Measurements from ENCODE around the gene FGFRL1.

Gene FGFRL1

DNA sequence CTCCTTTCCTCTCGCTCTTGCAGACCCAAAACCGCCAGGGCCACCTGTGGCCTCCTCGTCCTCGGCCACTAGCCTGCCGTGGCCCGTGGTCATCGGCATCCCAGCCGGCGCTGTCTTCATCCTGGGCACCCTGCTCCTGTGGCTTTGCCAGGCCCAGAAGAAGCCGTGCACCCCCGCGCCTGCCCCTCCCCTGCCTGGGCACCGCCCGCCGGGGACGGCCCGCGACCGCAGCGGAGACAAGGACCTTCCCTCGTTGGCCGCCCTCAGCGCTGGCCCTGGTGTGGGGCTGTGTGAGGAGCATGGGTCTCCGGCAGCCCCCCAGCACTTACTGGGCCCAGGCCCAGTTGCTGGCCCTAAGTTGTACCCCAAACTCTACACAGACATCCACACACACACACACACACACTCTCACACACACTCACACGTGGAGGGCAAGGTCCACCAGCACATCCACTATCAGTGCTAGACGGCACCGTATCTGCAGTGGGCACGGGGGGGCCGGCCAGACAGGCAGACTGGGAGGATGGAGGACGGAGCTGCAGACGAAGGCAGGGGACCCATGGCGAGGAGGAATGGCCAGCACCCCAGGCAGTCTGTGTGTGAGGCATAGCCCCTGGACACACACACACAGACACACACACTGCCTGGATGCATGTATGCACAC lies 13.6 kb downstream of the FGFRL1 start:
- no peak for DNase-seq

DNA sequence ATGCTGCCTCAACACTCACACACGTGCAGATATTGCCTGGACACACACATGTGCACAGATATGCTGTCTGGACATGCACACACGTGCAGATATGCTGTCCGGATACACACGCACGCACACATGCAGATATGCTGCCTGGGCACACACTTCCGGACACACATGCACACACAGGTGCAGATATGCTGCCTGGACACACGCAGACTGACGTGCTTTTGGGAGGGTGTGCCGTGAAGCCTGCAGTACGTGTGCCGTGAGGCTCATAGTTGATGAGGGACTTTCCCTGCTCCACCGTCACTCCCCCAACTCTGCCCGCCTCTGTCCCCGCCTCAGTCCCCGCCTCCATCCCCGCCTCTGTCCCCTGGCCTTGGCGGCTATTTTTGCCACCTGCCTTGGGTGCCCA lies 14.7 kb downstream of the FGFRL1 start:
- DNase-seq, result no peak

DNA sequence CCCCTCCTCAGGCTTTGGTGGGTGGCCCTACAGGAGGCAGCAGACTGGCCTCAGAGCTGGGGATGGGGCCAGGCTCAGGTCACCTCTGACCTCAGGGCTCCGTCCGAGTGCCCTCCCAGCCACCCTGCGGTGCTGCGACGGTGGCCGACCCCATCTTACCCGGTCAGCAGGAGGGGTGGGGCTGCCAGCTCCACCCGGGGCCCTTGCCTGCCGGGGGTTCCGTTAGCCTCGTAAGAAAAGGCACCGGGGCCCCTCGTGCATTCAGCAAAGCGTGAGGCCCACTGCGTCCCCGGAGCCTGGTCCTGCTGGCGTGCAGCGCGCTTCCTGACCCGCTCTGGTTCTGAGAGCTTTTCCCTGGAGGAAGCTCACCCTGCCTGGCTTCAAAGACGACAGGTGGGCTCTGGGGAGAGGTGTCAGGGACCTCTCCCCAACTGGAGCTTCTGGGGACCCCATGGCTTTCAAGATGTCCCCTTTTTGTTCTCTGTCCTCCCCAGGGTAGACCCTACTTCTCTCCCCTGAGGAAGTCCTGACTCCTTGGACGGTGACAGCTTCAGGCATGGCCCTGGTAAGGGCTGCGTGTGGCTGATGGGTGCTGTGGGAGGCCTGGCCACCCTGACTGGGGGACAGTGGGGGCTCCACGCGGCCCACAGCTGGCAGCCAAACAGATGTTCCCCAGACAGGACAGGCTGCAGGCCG lies 15.9 kb downstream of the FGFRL1 start:
- DNase-seq, result no peak

DNA sequence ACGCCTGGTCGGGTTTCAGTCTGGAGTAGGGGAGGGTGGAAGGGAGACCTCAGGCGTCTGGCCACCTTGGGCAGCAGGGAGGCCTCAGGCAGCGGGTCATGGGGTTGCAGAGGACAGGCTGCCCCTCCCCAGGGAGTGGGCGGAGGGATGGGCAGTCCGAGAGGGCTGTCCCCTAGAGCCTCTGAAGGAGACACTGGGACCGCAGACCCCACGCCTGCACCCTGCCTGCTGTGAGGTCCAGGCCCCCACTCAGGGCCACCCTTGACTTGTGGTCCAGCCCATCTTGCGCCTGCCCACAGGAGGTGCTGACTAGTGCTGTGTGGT lies 16.5 kb downstream of the FGFRL1 start:
- no peak for DNase-seq

DNA sequence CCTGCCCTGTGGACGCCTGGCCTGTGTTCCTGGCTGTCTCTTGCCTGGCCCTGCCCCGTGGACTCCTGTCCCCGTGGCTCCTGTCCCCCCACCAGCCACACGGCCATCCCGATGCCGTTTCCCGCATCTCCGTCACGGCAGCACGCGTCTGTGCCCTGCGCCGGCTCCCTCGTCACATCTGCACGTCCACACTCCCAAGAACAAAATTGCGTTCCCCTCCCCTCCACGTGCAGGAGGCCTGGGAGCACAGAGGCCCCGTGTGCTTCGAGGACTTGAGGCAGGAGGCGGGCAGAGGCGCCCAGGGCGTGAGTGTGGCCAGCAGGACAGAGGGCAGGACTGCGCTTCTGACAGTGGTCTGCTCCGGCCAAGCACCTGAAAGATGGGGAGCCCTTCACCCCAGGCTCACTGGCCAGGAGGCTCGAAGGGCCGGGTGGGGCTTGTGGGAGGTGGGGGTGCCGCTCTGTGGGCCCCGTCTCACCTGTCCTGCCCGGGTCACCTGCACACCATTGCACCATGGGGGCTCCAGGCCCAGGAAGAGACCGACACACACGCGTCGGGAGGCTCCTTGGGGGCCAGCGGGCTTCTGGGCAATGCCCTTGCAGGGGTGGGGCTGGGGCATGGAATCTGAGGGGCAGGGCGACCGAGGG lies 17.3 kb downstream of the FGFRL1 start:
- DNase-seq, result no peak

DNA sequence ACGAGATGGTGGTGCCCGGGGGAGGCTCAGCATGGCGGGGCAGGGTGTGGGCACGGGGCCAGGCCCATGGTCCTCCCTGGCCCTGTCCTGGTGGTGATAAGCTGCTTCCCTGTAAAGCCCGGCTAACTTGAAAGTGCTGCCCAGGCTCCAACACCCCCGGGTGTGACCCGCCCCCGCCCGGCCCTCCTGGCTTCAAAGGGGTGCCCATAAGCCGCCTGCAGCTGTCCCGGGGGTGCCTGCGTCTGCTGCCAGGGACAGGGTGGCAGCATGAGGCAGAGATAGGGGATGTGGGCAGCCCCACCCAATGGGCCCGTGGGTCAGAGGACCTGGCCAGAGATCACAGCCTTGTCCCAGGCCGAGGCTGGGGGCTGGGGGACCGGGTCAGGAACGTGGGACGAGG lies 18.1 kb downstream of the FGFRL1 start:
- no peak for DNase-seq

DNA sequence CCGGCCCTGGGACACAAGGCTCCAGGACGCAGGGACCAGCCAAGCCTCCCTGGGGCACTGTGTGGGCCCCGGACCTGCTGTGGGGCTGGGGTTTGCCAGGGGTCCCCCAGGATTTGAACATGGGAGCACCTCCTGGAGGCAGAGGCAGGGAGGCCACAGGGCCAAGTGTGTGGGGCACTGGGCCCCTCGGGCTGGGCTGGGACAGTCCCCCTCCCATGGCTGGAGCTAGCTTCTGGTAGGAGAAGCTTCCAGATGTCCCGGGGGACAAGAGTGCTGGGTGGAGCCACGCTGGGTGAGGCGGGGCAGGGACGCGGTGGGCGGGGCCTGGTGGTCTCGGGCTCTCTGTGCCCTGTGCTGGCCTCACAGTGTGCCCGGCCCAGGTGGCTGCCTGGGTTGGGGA lies 18.6 kb downstream of the FGFRL1 start:
- DNase-seq, result no peak

DNA sequence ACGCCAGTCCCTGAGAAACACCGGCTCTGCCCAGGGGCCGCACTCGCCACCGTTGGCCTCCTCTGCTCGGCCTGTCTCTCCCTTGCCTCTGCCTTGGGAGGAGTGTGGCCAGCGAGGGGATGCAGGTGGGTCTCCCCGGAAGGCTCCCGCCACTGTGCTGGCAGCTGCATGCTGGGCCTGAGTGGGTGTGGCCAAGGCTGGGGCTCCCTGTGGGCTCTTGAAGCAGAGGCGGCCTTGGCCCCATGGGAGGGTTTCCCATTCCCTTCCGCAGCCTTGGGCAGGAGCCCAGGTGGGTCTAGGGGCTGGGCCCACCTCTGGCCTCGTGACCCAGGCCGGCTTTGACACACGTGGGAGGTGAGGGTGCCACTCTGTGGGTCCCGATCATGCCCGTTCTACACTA lies 19.1 kb downstream of the FGFRL1 start:
- no peak for DNase-seq

DNA sequence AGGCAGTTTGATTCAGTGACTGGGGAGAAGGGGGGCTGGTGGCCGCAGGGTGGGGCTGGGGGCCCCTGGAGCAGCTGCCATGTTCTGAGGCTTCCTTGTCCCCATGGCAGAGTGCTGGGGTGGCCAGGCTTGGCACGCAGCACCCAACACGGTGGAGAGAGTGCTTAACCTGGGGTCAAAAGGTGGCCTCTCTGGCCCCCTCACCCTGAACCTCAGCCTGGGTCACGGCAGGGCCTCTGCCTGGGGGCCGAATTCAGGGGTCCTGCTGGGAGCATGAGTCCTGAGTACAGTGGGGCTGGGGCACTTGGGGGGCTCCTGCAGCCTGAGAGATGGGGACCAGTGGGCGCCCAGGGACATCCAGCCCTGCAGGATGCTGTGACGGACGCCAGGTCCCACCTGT lies 19.9 kb downstream of the FGFRL1 start:
- no peak for DNase-seq

DNA sequence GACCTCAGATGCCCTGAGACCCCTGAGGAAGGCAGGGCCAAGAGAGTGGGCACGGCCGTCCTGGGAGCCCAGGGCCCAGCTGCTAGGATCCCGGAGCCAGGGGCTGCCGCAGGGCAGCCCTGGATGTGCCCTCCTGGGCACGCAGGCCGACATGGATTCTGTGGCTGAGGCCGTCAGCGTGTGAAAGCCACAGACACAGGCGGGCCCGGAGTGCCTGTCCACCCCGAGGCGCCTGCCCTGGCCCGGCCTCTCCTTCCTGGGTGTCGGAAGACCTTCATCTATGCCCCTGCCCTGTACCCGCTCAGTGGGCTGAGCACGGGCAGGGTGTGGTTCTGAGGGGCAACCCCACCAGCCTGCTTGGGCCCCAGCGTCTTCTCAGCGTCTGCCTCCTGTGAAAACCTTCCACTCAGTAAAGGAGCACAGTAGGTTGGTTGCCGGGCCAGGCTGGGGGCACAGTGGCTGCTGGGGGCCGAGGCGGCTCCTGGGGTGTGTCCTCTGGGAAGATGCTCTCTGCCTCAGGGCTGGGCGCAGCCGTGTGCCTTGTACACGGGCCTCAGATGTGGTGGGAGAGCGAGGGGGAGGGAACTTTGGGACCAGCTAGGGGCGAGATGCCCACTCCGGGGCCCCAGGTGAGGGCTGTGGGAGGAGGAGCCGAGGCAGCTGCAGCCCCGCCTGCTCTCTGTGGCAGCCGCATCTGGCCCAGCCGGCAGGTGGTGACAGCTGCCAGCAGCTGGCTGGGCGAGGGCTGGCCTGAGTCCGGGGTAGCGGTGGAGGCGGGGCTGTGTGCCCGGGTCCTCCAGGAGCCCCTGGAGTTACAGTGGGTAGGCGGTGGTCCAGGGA lies 20.8 kb downstream of the FGFRL1 start:
- DNase-seq, result no peak

DNA sequence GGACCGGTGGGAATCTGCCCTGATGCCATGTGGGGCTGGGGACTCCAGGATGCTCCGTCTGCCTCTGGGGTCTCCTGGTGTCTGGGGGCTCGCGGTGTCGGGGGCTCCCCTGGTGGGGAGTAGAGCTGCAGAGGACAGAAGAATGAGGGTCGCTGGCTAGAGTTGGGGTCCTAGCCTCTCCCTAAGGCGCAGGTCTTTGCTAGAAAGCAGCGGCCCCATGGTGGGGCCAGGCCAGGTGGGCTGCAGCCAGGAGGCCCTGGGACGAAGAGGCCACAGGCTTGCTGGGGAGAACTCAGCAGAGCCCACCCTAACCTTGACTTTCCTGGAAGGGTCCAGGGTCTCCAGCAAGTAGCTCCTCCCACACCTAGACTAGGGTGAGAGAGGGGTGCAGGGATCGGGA lies 21.4 kb downstream of the FGFRL1 start:
- no peak for DNase-seq

DNA sequence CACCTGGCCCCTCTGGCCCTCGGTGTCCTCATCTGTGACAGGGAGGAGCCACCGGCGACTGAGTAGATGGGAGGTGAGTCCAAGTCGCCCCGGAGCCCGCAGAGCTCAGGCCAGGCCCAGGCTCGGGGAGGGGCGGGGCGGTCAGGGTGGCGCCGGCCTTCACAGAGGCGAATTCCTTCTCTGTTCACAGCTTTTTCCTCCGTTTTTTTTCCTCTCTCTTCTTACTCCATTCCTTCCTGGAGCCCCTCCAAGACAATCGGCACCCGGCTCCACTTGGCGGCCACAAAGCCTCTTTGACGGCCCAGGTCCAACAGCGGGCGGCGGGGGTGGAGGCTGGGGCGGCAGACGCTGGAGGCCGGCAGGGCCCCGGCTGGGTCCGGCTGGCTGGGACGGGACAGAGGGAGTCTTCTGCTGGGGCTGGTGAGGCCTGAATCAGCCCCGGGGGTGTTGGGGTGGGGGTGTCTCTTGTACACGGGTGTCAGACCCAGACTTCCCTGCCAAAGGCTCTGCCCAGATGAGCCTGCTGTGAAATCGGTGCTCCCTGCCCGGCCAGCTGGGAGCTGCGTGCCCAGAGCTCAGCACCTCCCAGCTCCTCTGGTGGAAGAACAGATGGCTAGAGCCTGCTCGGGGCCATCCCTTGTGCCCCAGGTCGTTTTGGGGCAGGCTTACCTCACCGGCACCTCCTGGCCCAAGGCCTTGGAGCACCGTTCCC lies 22.6 kb downstream of the FGFRL1 start:
- no peak for DNase-seq

DNA sequence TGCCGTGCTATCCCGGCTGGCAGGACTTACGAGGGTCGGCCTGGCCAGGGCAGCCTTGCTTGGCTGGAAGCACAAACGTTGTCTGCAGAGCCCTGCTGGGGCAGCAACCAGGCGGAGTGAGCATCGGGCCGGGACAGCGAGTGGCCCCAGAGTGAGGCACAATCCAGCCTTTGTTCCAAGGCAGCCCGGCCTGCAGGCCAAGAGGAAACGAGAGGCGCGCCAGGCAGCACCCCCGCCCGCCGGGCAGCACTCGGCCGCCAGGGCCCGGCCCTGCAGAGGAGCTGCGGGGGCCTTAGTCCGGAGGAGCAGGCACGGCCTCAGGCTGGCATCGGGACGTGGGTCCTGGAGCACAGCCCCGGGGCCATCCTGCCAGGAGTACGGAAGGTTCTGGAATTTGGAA lies 24.1 kb downstream of the FGFRL1 start:
- no peak for DNase-seq

DNA sequence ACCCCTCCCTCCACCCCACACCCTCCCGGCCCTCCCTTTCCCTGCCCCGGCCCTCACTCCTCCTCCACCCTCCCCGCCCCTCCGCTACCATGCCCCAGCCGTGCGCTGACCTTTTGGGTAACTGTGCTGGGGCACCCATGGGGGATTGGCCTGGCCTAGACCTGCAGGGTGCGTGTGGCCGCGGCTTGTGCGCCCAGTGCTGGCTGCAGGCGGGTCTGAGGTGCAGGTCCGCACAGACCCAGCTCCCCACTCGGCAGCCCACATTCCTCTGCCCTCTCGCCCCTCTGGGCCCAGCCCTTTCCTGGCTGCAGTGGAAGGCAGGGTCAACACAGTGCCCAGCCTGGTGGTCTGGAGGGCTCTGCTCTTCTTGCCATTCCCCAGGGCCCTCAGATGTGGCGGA lies 24.7 kb downstream of the FGFRL1 start:
- DNase-seq, result no peak

DNA sequence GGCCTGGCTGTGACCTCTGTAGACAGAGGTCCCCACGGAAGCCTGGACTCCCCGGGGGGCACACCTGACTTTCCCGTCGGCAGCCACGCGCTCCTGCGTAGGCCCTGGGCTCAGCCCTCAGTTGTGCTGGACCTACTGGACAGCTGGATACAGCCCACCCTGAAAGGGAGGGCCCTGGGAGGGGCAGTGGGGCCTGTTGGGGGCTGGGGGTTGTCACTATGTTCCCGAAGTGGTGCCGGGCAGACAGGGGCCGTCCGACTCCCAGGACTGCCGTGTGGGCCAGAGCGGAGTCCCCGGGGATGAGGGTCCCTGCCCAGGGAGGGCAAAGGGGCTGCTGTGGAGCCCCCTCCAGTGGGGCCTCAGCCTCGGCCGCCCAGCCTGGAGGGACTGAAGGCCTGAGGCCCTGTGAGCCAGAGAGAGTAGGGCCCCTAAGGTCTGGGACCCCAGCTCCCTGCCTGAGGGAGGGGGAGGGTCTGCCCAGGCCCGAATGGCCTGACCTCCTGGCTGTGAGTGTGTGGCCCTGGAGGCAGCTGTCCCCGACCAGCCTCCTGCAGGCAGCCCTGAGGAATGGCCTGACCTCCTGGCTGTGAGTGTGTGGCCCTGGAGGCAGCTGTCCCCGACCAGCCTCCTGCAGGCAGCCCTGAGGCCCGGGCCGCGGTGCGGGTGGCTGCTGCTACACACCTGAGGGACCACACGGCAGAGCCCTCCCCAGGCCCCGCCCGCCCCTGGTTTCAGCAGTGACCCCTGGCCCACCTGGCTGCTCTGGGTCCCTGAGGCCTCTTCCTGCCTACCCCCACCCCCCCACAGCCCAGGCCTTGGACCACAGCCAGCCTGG lies 25.8 kb downstream of the FGFRL1 start:
- DNase-seq, result no peak

DNA sequence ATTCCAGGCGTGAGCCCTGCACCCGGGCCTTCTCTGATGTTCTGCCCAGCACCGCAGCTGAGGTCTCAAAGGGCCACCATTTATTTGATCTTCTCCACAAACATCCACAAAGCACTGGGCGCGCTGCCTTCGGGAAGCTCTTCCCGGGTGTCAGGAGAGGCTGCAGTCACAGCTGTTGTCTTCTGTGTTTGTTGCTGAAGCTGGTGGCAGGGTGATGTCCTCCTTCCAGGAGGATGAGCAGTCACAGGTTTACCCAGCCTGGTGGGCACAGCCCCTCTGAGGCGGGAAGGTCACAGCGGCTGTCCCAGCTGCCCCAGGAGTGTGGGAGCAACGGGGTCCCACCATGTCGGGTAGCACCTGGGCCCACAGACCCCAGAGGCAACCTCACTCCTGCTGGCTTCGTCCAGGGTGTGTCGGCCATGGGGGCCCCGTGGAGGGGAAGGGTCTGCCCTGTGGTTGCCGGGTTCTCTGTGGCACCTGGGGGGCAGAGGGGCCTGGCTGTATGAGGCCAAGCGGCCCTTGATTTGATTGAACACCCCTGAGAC lies 27.6 kb downstream of the FGFRL1 start:
- no peak for DNase-seq

DNA sequence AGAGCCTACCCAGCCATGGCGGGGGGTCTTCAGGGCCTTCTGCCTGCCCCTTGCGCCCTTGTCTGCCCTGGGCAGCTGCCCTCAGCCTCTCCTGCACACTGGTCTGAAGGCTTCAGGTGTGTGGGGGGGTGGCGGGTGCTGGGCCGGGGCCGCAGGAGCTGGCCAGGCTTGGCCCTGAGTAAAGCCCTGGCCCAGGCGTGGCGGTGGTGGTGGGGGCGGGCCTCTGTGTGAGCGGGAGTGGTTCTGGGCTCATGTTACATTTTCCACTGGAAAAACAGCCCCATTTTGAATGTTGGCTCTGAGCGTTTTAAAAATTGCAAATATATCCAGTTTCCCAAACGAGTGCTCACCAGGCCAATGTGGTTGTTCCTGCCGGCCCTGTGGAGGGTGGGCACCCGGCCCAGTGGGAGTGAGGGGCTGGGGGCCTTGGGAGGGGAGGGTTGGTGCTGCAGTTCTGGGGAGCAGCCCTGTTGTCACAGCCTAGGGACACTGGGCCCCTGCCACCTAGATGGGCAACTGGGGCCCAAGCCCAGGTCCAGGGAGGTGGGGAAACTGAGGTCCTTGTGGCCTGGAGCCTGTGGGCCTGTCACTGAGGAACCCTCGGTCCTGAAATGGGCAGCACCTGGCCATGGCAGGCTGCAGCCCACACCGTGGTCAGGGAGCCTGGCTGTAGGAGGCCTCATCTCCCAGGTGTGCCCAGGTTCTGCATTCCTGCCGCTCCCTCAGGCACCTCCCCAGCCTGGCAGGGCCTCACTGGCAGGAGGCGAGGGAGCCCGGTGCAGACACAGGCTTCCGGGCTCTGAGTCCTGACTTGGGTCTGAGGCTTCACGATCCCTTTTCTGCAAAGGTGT lies 28.3 kb downstream of the FGFRL1 start:
- no peak for DNase-seq

DNA sequence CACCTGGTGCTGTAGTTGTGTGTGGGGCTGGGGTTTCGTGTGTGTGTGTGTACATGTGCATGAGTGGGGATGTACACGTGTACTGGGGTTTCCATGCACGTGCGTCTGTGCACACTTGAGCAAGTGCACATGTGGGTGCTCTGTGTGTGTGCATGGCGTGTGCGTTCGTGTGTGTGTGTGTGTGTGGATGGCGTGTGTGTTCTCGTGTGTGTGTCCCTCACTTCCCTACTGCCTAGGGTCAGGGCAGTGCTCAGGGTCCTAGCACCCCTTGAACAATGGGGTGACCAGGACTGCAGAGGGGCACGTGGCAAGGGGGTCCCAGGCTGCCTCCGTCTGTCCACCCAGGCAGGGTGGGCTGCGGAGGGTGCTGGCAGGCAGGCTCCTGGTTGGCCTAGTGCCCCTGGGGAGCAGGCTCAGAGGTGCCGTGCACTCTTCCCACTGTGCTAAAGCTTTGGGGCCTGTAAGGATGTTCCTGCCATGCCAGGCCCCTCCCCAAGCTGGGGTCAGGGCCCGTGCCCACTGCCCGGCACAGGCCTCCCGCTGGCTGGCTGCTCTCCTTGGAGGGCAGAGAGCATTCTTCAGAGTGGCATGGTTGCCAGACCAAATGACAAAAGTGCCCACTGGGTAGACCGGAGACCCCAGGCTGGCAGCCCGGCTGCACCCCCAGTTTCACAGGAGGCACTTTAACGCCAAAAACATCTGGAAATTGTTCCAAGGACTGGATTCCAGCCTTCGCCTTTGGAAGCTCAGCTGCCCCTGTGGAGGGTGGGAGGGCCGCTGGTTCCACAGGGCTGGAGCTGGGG lies 29.1 kb downstream of the FGFRL1 start:
- no peak for DNase-seq

DNA sequence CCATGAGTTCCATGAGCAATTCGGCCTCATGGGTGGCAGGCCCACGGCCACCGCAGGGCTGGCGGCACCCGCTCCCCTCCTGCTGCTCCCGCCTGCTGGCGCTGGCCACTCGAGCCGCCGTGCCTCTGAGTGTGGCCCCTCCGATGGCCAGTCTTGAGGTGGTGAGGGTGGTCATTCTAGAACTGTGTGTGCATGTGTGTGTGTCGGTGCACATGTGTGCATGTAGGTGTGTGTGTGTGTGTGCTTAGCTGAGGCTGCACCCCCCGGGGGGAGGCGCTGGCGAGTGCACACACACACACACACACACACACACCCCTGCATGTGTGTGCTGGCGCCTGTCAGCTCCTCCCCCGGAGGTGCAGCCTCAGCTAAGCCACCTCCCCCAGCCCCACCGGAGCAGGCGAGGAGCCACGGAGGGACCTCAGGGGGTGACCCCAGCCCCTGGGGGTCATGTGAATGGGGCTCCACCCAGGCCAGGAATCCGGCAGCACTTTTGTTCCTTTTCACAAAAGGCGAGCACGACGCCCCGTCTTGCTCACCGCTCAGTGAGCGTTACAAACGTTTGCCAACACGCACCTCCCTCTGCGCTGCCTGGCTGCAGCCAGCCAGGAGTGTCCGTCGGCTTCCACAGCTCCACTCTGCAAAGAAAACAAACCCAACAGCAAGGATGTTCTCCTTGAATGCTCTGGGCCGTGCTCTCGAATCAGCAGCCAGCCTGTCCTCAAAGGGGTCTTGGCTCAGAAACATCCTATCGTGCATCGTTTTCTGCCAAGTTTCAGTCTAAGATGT lies 29.9 kb downstream of the FGFRL1 start:
- no peak for DNase-seq

Measured in AML-193 (cell line).